Body of pancreas (tissue), 4 donors: Measurements from ENCODE around the gene ZNF512B. TPM values are rescaled to one million over a fixed set of nuclear protein-coding genes. Genes with fewer than 3 reads are reported as not detected.

Experiments
- ATAC-seq: fragments of 150-250 bp; one replicate; pipeline ENCODE4 v1.9.1; 2016
- DNase-seq, 4 donors: peaks; one replicate each; pipeline ENCODE4 v3.0.0-alpha.2; 2019
- H3K27ac ChIP-seq, 4 donors: fragments of 200-600 bp; sonication (generic); 1 replicate in 3 of 4; 2 replicates in 1 of 4; pipeline versions ENCODE4 v1.5.1 to v1.6.1; 2016 to 2019; ENCODE audit warnings: mild to moderate bottlenecking in 1 of 4, mixed read lengths in 1 of 4, moderate library complexity in 1 of 4
- H3K27me3 ChIP-seq, 2 donors: fragments of 200-600 bp; sonication (generic); one replicate each; pipeline ENCODE4 v1.6.0; 2016; ENCODE audit warnings: mild to moderate bottlenecking in 1 of 2
- H3K36me3 ChIP-seq, 2 donors: fragments of 200-600 bp; sonication (generic); replicated peaks in 1 of 2; 2 replicates each; pipeline ENCODE4 v1.5.1; 2016; ENCODE audit warnings: low read depth in 2 of 2; ENCODE audit not compliant: insufficient read depth in 1 of 2
- H3K4me1 ChIP-seq: fragments of 200-600 bp; sonication (generic); one replicate; pipeline ENCODE4 v1.6.0; 2016
- H3K4me3 ChIP-seq, 2 donors: fragments of 200-600 bp; sonication (generic); 1 replicate in 1 of 2; 2 replicates in 1 of 2; pipeline ENCODE4 v1.5.1; 2016 to 2019
- H3K9me3 ChIP-seq, 3 donors: fragments of 200-600 bp; sonication (generic); 1 replicate in 2 of 3; 2 replicates in 1 of 3; pipeline ENCODE4 v1.5.1; 2016
- POLR2A ChIP-seq, 3 donors: fragments of 450-650 bp; IDR thresholded peaks; one replicate each; pipeline ENCODE4 v1.6.1; 2016; ENCODE audit warnings: antibody characterized with exemption in 3 of 3, mild to moderate bottlenecking in 2 of 3
- WGBS, 2 donors: methylation state at CpG; one replicate each; pipeline ENCODE4 v1.1.5; 2017; 5-methylcytosine and 5-hydroxymethylcytosine counted together
- intact Hi-C: fragments of 100-400 bp; cut with DNase I; formaldehyde crosslinking; loops from one replicate; pipeline ENCODE4 v1.15.1; 2023
- total RNA-seq, 2 donors: library from RNA; depleted of rRNA; stranded (reverse); fragments of >200 nt; gene quantifications; one replicate each; pipeline ENCODE4 v1.1.0, GENCODE V29; 2016
- TF ChIP-seq, protein P1 (sequence below), 7 experiments: fragments of 450-650 bp in 4 of 7; fragments of 200-600 bp in 3 of 7; sonication (generic) in 3 of 7; IDR thresholded peaks; one replicate each; pipeline ENCODE4 v1.5.1; 2016 to 2019; ENCODE audit warnings: antibody characterized with exemption in 7 of 7

ZNF512B gene
- total RNA-seq, 2 donors from 2014 or later = 8.0 to 12.5 TPM

DNA sequence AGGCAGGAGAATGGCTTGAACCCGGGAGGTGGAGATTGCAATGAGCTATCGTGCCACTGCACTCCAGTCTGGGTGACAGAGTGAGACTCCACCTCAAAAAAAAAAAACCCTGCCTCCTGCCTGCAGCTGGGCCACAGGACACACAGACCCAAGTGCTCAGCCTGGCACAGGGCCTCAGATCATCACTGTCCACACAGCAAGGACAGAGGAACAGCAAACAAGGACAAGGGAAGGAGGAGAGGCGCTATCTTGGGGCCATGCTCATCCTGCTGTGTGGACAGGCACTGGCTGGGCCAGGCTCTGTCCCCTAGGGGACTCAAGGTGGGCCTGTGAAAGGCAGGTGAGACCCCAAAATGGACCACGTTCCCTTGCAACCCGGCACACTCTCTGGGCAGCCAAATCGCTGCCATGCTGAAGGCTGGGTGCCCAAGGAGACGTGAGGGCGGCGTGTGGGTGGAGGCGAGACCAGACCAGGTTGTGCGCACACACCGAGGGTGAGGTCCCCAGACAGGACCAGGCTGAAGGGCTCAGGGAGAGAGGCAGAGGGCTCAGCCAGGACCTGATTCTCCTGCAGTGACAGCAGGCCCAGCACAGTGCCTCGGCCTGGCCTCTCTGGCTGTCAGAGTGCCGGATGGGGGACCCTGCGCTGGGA, 22.6 kb downstream of the ZNF512B start:
- 68 to 76% methylated on average over 12 to 15 of the region's 15 CpGs for WGBS, 2 donors
- Histone ChIP-seq H3K27ac (peak overlapping the region in 1 of 4 donors; percentile 92), H3K36me3 (peaks cover 0 to 20% of the 10 kb centered on the region in 2 donors), H3K4me3 (no peak overlapping the region), H3K27me3 (no peaks in the 10 kb centered on the region), H3K4me1 (peaks cover 52% of the 10 kb centered on the region), H3K9me3 (no peaks in the 10 kb centered on the region)
- intact Hi-C loops = no loop called here
- TF ChIP-seq POLR2A (IDR thresholded peaks at IDR 0.05) = no peak
- TF ChIP-seq, protein P1, sequence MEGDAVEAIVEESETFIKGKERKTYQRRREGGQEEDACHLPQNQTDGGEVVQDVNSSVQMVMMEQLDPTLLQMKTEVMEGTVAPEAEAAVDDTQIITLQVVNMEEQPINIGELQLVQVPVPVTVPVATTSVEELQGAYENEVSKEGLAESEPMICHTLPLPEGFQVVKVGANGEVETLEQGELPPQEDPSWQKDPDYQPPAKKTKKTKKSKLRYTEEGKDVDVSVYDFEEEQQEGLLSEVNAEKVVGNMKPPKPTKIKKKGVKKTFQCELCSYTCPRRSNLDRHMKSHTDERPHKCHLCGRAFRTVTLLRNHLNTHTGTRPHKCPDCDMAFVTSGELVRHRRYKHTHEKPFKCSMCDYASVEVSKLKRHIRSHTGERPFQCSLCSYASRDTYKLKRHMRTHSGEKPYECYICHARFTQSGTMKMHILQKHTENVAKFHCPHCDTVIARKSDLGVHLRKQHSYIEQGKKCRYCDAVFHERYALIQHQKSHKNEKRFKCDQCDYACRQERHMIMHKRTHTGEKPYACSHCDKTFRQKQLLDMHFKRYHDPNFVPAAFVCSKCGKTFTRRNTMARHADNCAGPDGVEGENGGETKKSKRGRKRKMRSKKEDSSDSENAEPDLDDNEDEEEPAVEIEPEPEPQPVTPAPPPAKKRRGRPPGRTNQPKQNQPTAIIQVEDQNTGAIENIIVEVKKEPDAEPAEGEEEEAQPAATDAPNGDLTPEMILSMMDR (IDR thresholded peaks at IDR 0.05) = no peak
- DNase-seq = peak in 1 of 4 donors; percentile 21
- ATAC-seq = no peak

DNA sequence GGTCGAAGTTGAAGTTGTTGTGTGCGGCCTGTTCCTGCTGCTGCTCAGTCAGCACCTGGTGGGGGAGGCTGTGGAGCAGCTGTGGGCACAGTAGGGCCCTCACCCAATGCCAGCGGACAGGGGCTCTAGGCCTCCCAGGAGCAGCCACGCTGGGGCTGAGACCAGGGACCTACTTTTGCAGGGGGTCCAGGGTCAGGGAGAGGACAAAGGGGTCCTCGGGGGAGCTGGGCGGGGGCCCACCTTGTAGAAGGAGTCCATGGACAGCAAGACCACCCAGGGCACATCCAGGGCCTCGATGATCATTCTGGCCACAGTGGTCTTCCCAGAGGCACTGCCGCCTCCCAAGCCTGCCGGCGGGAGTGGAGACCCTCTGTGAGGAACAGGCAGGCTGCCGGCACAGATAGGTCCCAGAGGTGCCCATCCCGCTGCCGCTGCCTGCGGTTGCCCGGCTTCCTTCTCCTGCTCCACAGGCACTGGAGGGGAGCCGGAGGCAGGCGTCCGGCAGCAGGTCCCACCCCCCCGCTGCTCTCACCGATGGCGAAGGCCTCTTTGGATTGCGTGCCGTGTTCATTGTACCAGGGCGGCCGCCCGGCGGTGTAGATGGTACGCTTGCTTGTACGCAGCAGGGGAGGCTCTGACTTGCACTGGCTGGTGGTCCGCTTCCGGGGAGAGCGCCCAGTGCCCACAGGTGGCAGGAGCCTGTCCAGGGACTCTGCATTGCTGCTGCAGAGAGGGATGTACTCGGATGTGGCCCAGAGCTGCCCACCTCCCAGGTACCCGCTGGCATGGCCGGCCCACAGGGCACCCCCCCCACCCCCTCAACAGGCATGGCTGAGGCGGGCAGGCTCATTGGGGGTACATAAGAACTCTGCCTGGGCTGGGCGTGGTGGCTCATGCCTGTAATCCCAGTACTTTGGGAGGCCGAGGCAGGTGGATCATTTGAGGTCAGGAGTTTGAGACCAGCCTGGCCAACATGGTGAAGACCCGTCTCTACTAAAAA, 23.5 kb downstream of the ZNF512B start:
- DNase-seq = no peak
- 88 to 94% methylated on average over 7 to 34 of the region's 39 CpGs for WGBS, 2 donors
- TF ChIP-seq, protein P1 (IDR thresholded peaks at IDR 0.05) = no peak
- TF ChIP-seq POLR2A (IDR thresholded peaks at IDR 0.05) = no peak
- no peak for ATAC-seq
- Histone ChIP-seq H3K9me3 (no peaks in the 10 kb centered on the region), H3K27me3 (no peaks in the 10 kb centered on the region), H3K4me1 (peaks cover 44% of the 10 kb centered on the region), H3K27ac (no peak overlapping the region), H3K4me3 (no peak overlapping the region), H3K36me3 (peaks cover 0 to 20% of the 10 kb centered on the region in 2 donors)
- intact Hi-C loops = no loop called here

DNA sequence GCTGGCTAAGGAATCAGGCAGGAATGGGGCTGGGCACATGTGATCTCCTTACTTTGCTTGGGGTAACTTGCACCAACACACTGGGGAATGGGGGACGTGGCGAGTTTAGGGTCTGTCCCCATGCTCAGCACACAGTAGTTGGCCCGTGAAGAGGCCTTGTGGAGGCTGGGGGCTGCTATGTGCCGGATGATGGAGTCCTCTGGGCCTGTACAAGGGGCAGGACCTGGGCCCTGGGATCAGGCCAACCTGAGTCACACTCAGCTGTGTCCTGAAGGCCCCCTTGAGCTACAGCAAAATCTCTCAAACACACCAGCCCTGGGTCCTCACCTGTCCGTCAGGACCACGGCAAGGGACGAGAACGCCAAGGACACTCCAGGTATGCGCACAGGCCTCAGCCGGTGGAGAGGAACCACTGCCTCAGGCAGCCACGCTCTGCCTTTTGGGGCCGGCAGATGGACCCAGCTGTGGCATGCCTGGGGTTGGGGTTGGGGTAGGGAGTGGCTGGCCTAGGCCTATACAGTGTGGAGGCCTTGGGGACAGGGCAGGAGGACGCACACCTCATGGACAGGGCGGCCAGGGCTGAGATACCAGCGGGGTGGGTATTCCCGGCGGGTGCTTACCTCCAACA, 24.6 kb downstream of the ZNF512B start:
- peak in 1 of 4 donors; percentile 16 for DNase-seq
- WGBS, 2 donors = 91 to 93% methylated on average over 6 to 17 of the region's 17 CpGs
- ATAC-seq = no peak
- Histone ChIP-seq H3K4me3 (no peak overlapping the region), H3K4me1 (peaks cover 33% of the 10 kb centered on the region), H3K27me3 (no peaks in the 10 kb centered on the region), H3K27ac (no peak overlapping the region), H3K9me3 (no peaks in the 10 kb centered on the region), H3K36me3 (peaks cover 0 to 29% of the 10 kb centered on the region in 2 donors)
- intact Hi-C loops = no loop called here
- TF ChIP-seq, protein P1 (IDR thresholded peaks at IDR 0.05) = no peak
- no peak for TF ChIP-seq POLR2A (IDR thresholded peaks at IDR 0.05)

DNA sequence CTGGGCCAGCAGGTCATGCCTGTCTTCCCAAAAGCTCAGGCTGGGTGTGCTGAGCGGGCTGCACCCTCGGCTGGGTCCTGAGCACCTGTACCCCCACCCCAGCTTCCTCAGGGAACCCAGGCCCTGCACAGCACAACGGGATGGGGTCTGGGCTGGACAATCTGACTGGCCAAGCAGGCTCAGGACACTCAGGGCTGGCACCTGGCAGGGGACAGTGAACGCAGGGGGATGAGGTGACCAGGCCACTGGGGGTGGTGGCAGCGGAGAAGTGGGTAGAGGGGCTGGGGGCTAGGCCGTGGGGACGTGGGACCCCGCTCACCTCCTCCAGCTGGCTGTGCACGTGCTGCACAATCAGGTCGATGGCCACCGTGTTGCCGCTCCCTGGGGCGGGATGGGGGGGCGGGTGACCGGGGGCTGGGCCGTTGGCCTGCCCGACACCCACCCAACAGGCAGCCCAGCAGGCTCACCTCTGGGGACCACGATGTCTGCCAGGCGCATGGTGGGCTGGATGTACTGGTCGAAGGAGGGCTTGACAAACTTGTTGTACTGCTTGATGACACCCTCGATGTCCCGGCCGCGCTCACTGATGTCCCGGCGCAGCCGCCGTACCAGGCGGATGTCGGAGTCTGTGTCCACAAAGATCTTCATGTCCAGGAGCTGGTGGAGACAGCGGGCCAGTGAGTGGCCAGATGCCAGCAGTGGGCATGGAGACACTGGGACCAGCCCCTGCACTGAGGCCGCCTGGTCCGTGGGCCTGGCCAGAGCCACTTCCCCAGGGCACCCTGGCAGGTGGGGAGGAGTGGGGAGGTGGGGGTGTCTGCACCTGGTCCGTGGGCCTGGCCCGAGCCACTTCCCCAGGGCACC, 25.4 kb downstream of the ZNF512B start:
- Histone ChIP-seq H3K4me1 (peaks cover 24% of the 10 kb centered on the region), H3K27me3 (no peaks in the 10 kb centered on the region), H3K9me3 (no peaks in the 10 kb centered on the region), H3K36me3 (peaks cover 0 to 32% of the 10 kb centered on the region in 2 donors), H3K4me3 (no peak overlapping the region), H3K27ac (no peak overlapping the region)
- ATAC-seq (no peak), DNase-seq (peak in 1 of 4 donors; percentile 21)
- no peak for TF ChIP-seq POLR2A (IDR thresholded peaks at IDR 0.05)
- TF ChIP-seq, protein P1 (IDR thresholded peaks at IDR 0.05) = no peak
- intact Hi-C loops = no loop called here
- 81 to 90% methylated on average over 4 to 21 of the region's 35 CpGs for WGBS, 2 donors
